AG04450 (cell line): Measurements from ENCODE around the gene ANO4. TPM values are rescaled to one million over a fixed set of nuclear protein-coding genes. Genes with fewer than 3 reads are reported as not detected.

ENCODE experiments used
- CTCF ChIA-PET: fragments of 300-600, 350-600 bp; formaldehyde crosslinking; extraction: SDS; loops from one replicate; lab custom pipeline; 2022; ENCODE audit warnings: antibody characterized with exemption, inconsistent platforms; lab: Charles Lee
- POLR2A ChIA-PET: fragments of 350-600 bp; formaldehyde crosslinking; extraction: SDS; loops from one replicate; lab custom pipeline; 2021; ENCODE audit warnings: antibody characterized with exemption, inconsistent platforms; lab: Yijun Ruan, JAX
- DNase-seq: peaks from one replicate; pipeline ENCODE4 v3.0.0-alpha.2; 2011; ENCODE audit warnings: low read depth, low spot score
- H3K27ac ChIP-seq: one replicate; pipeline ENCODE4 v1.5.1; 2012; ENCODE audit warnings: low read depth, low read length, control low read depth
- H3K27me3 ChIP-seq: one replicate; pipeline ENCODE4 v1.6.0; 2012; ENCODE audit warnings: low read length; ENCODE audit not compliant: control insufficient read depth, insufficient read depth
- H3K4me3 ChIP-seq: 2 replicates; pipeline ENCODE4 v1.5.1; 2011; ENCODE audit warnings: mild to moderate bottlenecking, low read depth, low read length, control low read depth
- H3K9me3 ChIP-seq: 2 replicates; pipeline ENCODE4 v1.5.1; 2012; ENCODE audit warnings: low read length; ENCODE audit not compliant: control insufficient read depth, insufficient read depth
- CTCF ChIP-seq: IDR thresholded peaks from 2 replicates; pipeline ENCODE4 v1.5.1; 2011; ENCODE audit warnings: low read depth, low read length, control low read depth, inconsistent platforms
- polyA plus RNA-seq: library from polyadenylated mRNA; depleted of rRNA; stranded (reverse); fragments of >200 nt; gene quantifications from 2 replicates; pipeline ENCODE4 v1.2.3, GENCODE V29; 2011

Gene ANO4
- polyA plus RNA-seq, 1 experiment, result 7.5 TPM

GRCh38 chr12:101004898-101005297 lies 210.3 kb downstream of the ANO4 start:
- DNase-seq, result no peak
- no peak overlapping the region for H3K4me3 ChIP-seq
- H3K9me3 ChIP-seq, result no peaks in the 10 kb centered on the region
- no peaks in the 10 kb centered on the region for H3K27me3 ChIP-seq
- ChIA-PET POLR2A (no interaction called here), CTCF (no interaction called here)
- TF ChIP-seq CTCF, result no peak
- no peak overlapping the region for H3K27ac ChIP-seq

GRCh38 chr12:101009274-101009673 lies 214.7 kb downstream of the ANO4 start:
- no peak for DNase-seq
- POLR2A ChIA-PET, result no interaction called here
- CTCF ChIA-PET, result no interaction called here
- no peak for TF ChIP-seq CTCF
- no peaks in the 10 kb centered on the region for H3K9me3 ChIP-seq
- no peak overlapping the region for H3K4me3 ChIP-seq
- no peak overlapping the region for H3K27ac ChIP-seq
- no peaks in the 10 kb centered on the region for H3K27me3 ChIP-seq

GRCh38 chr12:101010896-101011295 lies 216.3 kb downstream of the ANO4 start:
- POLR2A ChIA-PET, result no interaction called here
- H3K4me3 ChIP-seq, result no peak overlapping the region
- no peaks in the 10 kb centered on the region for H3K27me3 ChIP-seq
- H3K9me3 ChIP-seq, result no peaks in the 10 kb centered on the region
- no peak overlapping the region for H3K27ac ChIP-seq
- CTCF ChIA-PET, result no interaction called here
- no peak for DNase-seq
- no peak for TF ChIP-seq CTCF

- ChIA-PET CTCF (no interaction called here), POLR2A (no interaction called here)
- Histone ChIP-seq H3K4me3 (no peak overlapping the region), H3K27ac (no peak overlapping the region), H3K27me3 (no peaks in the 10 kb centered on the region), H3K9me3 (peaks cover 3% of the 10 kb centered on the region; the same call in 1 of the 2 replicates)
- TF ChIP-seq CTCF, result no peak
- no peak for DNase-seq
These were observed 219.4 kb downstream of the ANO4 start for GRCh38 chr12:101013993-101014392.

GRCh38 chr12:101015044-101015443 lies 220.5 kb downstream of the ANO4 start:
- no peak overlapping the region for H3K4me3 ChIP-seq
- no peak overlapping the region for H3K27ac ChIP-seq
- ChIA-PET POLR2A (no interaction called here), CTCF (no interaction called here)
- peaks cover 3% of the 10 kb centered on the region; the same call in 1 of the 2 replicates for H3K9me3 ChIP-seq
- H3K27me3 ChIP-seq, result no peaks in the 10 kb centered on the region
- DNase-seq, result no peak
- no peak for TF ChIP-seq CTCF
